HepG2 (cell line): ENCODE results near the gene UAP1L1. TPM values are rescaled to one million over a fixed set of nuclear protein-coding genes. Genes with fewer than 3 reads are reported as not detected.

Source experiments
- ATAC-seq: fragments of 200-7000 bp; cut with Tn5 transposase; 3 replicates; pipeline ENCODE4 v1.9.1; 2020; ENCODE audit warnings: mild to moderate bottlenecking, moderate library complexity
- BruUV-seq: library from RNA; stranded (reverse); fragments of 400-500 nt; replicated peaks from 2 replicates; lab custom pipeline; 2021; lab: Mats Ljungman, UMichigan
- CTCF ChIA-PET: fragments of 300-600 bp; formaldehyde crosslinking; extraction: SDS; loops from one replicate; lab custom pipeline; 2021; ENCODE audit warnings: low total read pairs, inconsistent platforms, low intra/inter-chr PET ratio; lab: Yijun Ruan, JAX
- POLR2A ChIA-PET: fragments of 350-600 bp; sonication (Branson Sonifier 250); formaldehyde crosslinking; loops from one replicate; lab custom pipeline; 2020; ENCODE audit warnings: antibody characterized with exemption, inconsistent platforms; lab: Yijun Ruan, JAX
- DNase-seq: peaks from one replicate; pipeline ENCODE4 v3.0.0-alpha.2; 2015; ENCODE audit warnings: low spot score
- FAIRE-seq: peaks from 3 replicates; lab custom pipeline; 2011; peaks lifted over from hg19 to GRCh38; lab: Jason Lieb, UNC
- H2AFZ ChIP-seq: one replicate; pipeline ENCODE4 v1.6.1; 2011; ENCODE audit warnings: low read length, inconsistent platforms
- H3K27ac ChIP-seq: fragments of 300-600 bp; 3 replicates; pipeline ENCODE4 v1.8.0; 2011; ENCODE audit warnings: mixed run types, mild to moderate bottlenecking, mixed read lengths, low read length, inconsistent platforms; ENCODE audit not compliant: insufficient read depth; ENCODE audit errors: extremely low read length
- H3K27me3 ChIP-seq, 2 experiments: fragments of 200-600 bp in 1 of 2; 2 replicates in 1 of 2; 3 replicates in 1 of 2; pipeline versions ENCODE4 v1.6.0 to v1.8.0; 2011; ENCODE audit warnings: low read length in 2 of 2, mild to moderate bottlenecking in 2 of 2, moderate library complexity in 2 of 2, inconsistent platforms in 1 of 2; ENCODE audit not compliant: insufficient read depth in 2 of 2, control insufficient read depth in 1 of 2
- H3K36me3 ChIP-seq, 2 experiments: fragments of 200-600 bp in 1 of 2; replicated peaks in 1 of 2; 2 replicates in 1 of 2; 3 replicates in 1 of 2; pipeline versions ENCODE4 v1.5.1 to v1.8.0; 2011; ENCODE audit warnings: low read length in 2 of 2, inconsistent platforms in 1 of 2; ENCODE audit not compliant: insufficient read depth in 2 of 2, control insufficient read depth in 1 of 2
- H3K4me1 ChIP-seq: 2 replicates; pipeline ENCODE4 v1.5.1; 2012; ENCODE audit warnings: low read length, inconsistent platforms; ENCODE audit not compliant: insufficient read depth
- H3K4me2 ChIP-seq: 2 replicates; pipeline ENCODE4 v1.6.0; 2011; ENCODE audit warnings: low read depth, low read length, inconsistent platforms
- H3K4me3 ChIP-seq, 3 experiments: fragments of 200-600 bp in 1 of 3; sonication (generic), shearing (Covaris generic) in 1 of 3; replicated peaks in 1 of 3; 2 replicates each; pipeline ENCODE4 v1.5.1; 2011 to 2016; ENCODE audit warnings: low read length in 3 of 3, inconsistent platforms in 2 of 3, low read depth in 2 of 3, mild to moderate bottlenecking in 2 of 3, control low read depth in 1 of 3, mixed read lengths in 1 of 3; ENCODE audit not compliant: insufficient read depth in 1 of 3
- H3K79me2 ChIP-seq: one replicate; pipeline ENCODE4 v1.6.1; 2011; ENCODE audit warnings: low read length, inconsistent platforms; ENCODE audit not compliant: insufficient read depth
- H3K9ac ChIP-seq: 2 replicates; pipeline ENCODE4 v1.6.0; 2011; ENCODE audit warnings: mild to moderate bottlenecking, low read depth, low read length, inconsistent platforms; ENCODE audit not compliant: insufficient read depth
- H3K9me3 ChIP-seq: 2 replicates; pipeline ENCODE4 v1.5.1; 2012; ENCODE audit warnings: mild to moderate bottlenecking, low read length
- H4K20me1 ChIP-seq: 2 replicates; pipeline ENCODE4 v1.6.0; 2011; ENCODE audit warnings: inconsistent platforms, mild to moderate bottlenecking, low read length, moderate library complexity; ENCODE audit not compliant: insufficient read depth
- AKAP8 ChIP-seq: sonication (generic); formaldehyde crosslinking; IDR thresholded peaks from 2 replicates; pipeline ENCODE4 v1.5.1; 2020; ENCODE audit warnings: mild to moderate bottlenecking, missing genetic modification reagents
- FOXA1 ChIP-seq, 2 experiments: fragments of 450-650 bp in 1 of 2; sonication (generic) in 1 of 2; formaldehyde crosslinking in 1 of 2; IDR thresholded peaks; 2 replicates each; pipeline versions ENCODE4 v1.4.0 to v1.6.1; 2016 to 2020; ENCODE audit warnings: missing genetic modification reagents in 1 of 2
- MEIS2 ChIP-seq: sonication (generic); formaldehyde crosslinking; IDR thresholded peaks from 2 replicates; pipeline ENCODE4 v1.9.0; 2021; ENCODE audit warnings: mild to moderate bottlenecking, missing genetic modification reagents
- PHF8 ChIP-seq: sonication (generic); formaldehyde crosslinking; IDR thresholded peaks from 2 replicates; pipeline ENCODE4 v1.5.0; 2020; ENCODE audit warnings: missing genetic modification reagents
- SAP130 ChIP-seq: IDR thresholded peaks from 2 replicates; pipeline ENCODE4 v1.6.1; 2016; ENCODE audit warnings: low read depth
- TCF12 ChIP-seq, 2 experiments: fragments of 450-650 bp in 1 of 2; sonication (generic) in 1 of 2; formaldehyde crosslinking in 1 of 2; IDR thresholded peaks; 2 replicates each; pipeline versions ENCODE4 v1.6.1 to v1.8.0; 2017 to 2022; ENCODE audit warnings: antibody characterized with exemption in 1 of 2, mild to moderate bottlenecking in 1 of 2, missing genetic modification reagents in 1 of 2, moderate library complexity in 1 of 2
- THAP8 ChIP-seq: sonication (generic); formaldehyde crosslinking; IDR thresholded peaks from 2 replicates; pipeline ENCODE4 v1.5.1; 2020; ENCODE audit warnings: missing genetic modification reagents, mild to moderate bottlenecking, borderline replicate concordance
- ZBTB39 ChIP-seq: sonication (generic); formaldehyde crosslinking; IDR thresholded peaks from 2 replicates; pipeline ENCODE4 v1.5.0; 2020; ENCODE audit warnings: missing genetic modification reagents
- ZNF343 ChIP-seq: sonication (generic); formaldehyde crosslinking; IDR thresholded peaks from 2 replicates; pipeline ENCODE4 v1.4.0; 2020; ENCODE audit warnings: mild to moderate bottlenecking, missing genetic modification reagents
- ZNF567 ChIP-seq: sonication (generic); formaldehyde crosslinking; IDR thresholded peaks from 2 replicates; pipeline ENCODE4 v1.8.1; 2023; ENCODE audit warnings: mild to moderate bottlenecking, missing genetic modification reagents, borderline replicate concordance
- ZNF678 ChIP-seq: sonication (generic); formaldehyde crosslinking; IDR thresholded peaks from 2 replicates; pipeline ENCODE4 v1.4.0; 2020; ENCODE audit warnings: mild to moderate bottlenecking, missing genetic modification reagents
- ZSCAN30 ChIP-seq: sonication (generic); formaldehyde crosslinking; IDR thresholded peaks from 2 replicates; pipeline ENCODE4 v1.5.0; 2020; ENCODE audit warnings: mild to moderate bottlenecking, missing genetic modification reagents
- WGBS: methylation state at CpG from one replicate; pipeline ENCODE4 v1.1.6; 2017; ENCODE audit warnings: low lambda C conversion rate; 5-methylcytosine and 5-hydroxymethylcytosine counted together
- in situ Hi-C: cut with HindIII; loops from 2 replicates; pipeline ENCODE4 v1.10.0; 2017; ENCODE audit warnings: low pct_unique_long_range_greater_than_20kb; ENCODE audit not compliant: extremely low pct_ligation_motif_present
- intact Hi-C: fragments of 100-400 bp; cut with micrococcal nuclease; formaldehyde crosslinking; loops from one replicate; pipeline ENCODE4 v1.10.0; 2022; ENCODE audit not compliant: unreplicated experiment
- polyA plus RNA-seq, 8 experiments: library from polyadenylated mRNA; depleted of rRNA in 3 of 8; stranded (reverse) in 7 of 8; unstranded in 1 of 8; fragments of >200 nt; fragmentation: Illumina TruSeq in 4 of 8; extraction: Trizol in 4 of 8; gene quantifications; 2 replicates each; pipeline versions ENCODE4 v1.2.1 to v1.2.3, GENCODE V29; 2011 to 2016; ENCODE audit warnings: low read depth in 4 of 8, missing spikeins in 1 of 8, mixed read lengths in 1 of 8; ENCODE audit not compliant: insufficient read depth in 1 of 8
- total RNA-seq, 5 experiments: library from RNA; depleted of rRNA; stranded (reverse); fragments of >200 nt; fragmentation: Illumina TruSeq; extraction: Trizol; gene quantifications; 2 replicates each; pipeline ENCODE4 v1.2.3, GENCODE V29; 2016; ENCODE audit warnings: low read depth in 1 of 5

The UAP1L1 gene
- total and polyA plus RNA-seq, 2 of the 13 experiments (the other 11 are each of a cell fraction or from before 2014, with no cell fraction given), result 5.4 to 6.4 TPM

- H4K20me1 ChIP-seq, result peaks cover 5% of the 10 kb centered on the region; the same call in 1 of the 2 replicates
- CTCF ChIA-PET, result no interaction called here
- in situ Hi-C loops, result no loop called here
- H3K79me2 ChIP-seq, result peaks cover 19% of the 10 kb centered on the region
- peak overlapping the region; percentile 98 for H3K4me2 ChIP-seq
- 34% methylated on average over 3 of the region's 3 CpGs for WGBS
- H3K27ac ChIP-seq, result peak overlapping the region; percentile 82
- FAIRE-seq (no peak), DNase-seq (no peak), ATAC-seq (no peak)
- no peaks in the 10 kb centered on the region for H3K9me3 ChIP-seq
- no peaks in the 10 kb centered on the region for H3K36me3 ChIP-seq
- no peak for TF ChIP-seq ZNF343
- TF ChIP-seq ZNF567 (CRISPR knock-in tag), result no peak
- no peak for TF ChIP-seq PHF8 (CRISPR knock-in tag)
- TF ChIP-seq TCF12 (IDR thresholded peaks at IDR 0.05), result no peak
- no peak for TF ChIP-seq TCF12 (CRISPR knock-in tag; IDR thresholded peaks at IDR 0.05)
- TF ChIP-seq, all 625 proteins: peak for 0
- intact Hi-C loops, result no loop called here
- Histone ChIP-seq H3K9ac (peak overlapping the region; percentile 80), H3K27me3 (no peaks in the 10 kb centered on the region), H3K4me3 (peak overlapping the region; percentile 75 to 90 (median 85); a peak in 5 of 6 replicates), H3K4me1 (peaks cover 34% of the 10 kb centered on the region), H2AFZ (no peak overlapping the region)
- BruUV-seq, result no TSS peak
- POLR2A ChIA-PET, result interaction anchor here (1.3 to 2.2 kb wide), 5 partner anchors 40 to 150 kb away, joined by 4 to 8 read pairs (median 7); partner anchors contain the start of genes MAN1B1 and RNF224
These were observed 49.5 kb downstream of the UAP1L1 start for GRCh38 chr9:137126786-137127185.

- WGBS, result 3% methylated on average over 24 of the region's 24 CpGs
- DNase-seq (peak; percentile 65), FAIRE-seq (peak; percentile 57), ATAC-seq (peak; percentile 6; the same call in 2 of the 3 replicates)
- H2AFZ ChIP-seq, result no peak overlapping the region
- H3K9ac ChIP-seq, result peak overlapping the region; percentile 80
- intact Hi-C loops (no loop called here), in situ Hi-C loops (no loop called here)
- no peaks in the 10 kb centered on the region for H3K9me3 ChIP-seq
- H3K27me3 ChIP-seq, result no peaks in the 10 kb centered on the region
- H3K27ac ChIP-seq, result peak overlapping the region; percentile 82
- peaks cover 19% of the 10 kb centered on the region for H3K79me2 ChIP-seq
- H3K4me3 ChIP-seq, result peak overlapping the region; percentile 75 to 90 (median 85)
- peak overlapping the region; percentile 98 for H3K4me2 ChIP-seq
- no peaks in the 10 kb centered on the region for H3K36me3 ChIP-seq
- ChIA-PET CTCF (no interaction called here), POLR2A (interaction anchor here (0.6 to 2.2 kb wide), 16 partner anchors 11 to 149 kb away, joined by 3 to 16 read pairs (median 4); partner anchors contain the start of genes ENTPD2, MAN1B1, RNF224 and SSNA1)
- peaks cover 5% of the 10 kb centered on the region; the same call in 1 of the 2 replicates for H4K20me1 ChIP-seq
- peaks cover 27% of the 10 kb centered on the region for H3K4me1 ChIP-seq
- no TSS peak for BruUV-seq
- TF ChIP-seq FOXA1 (IDR thresholded peaks at IDR 0.05), result no peak
- 0 out of 2 replicates have a peak, but pooled peaks have one; percentile 4 for TF ChIP-seq FOXA1 (CRISPR knock-in tag; IDR thresholded peaks at IDR 0.05)
- peak; percentile 29; the same call in 1 of the 2 replicates for TF ChIP-seq SAP130 (CRISPR knock-in tag)
- no peak for TF ChIP-seq ZNF678 (CRISPR knock-in tag)
- no peak for TF ChIP-seq MEIS2
- no peak for TF ChIP-seq AKAP8 (CRISPR knock-in tag)
- no peak for TF ChIP-seq ZSCAN30 (CRISPR knock-in tag)
- no peak for TF ChIP-seq ZBTB39
- no peak for TF ChIP-seq THAP8 (CRISPR knock-in tag)
These were observed 50.2 kb downstream of the UAP1L1 start for GRCh38 chr9:137127301-137128157.
